Adrenal gland (tissue), 5 donors: Measurements from ENCODE around the gene TOX2.

Experiments used
- POLR2A ChIP-seq, 2 donors: fragments of 450-650 bp; IDR thresholded peaks; one replicate each; pipeline ENCODE4 v1.6.1; 2017; ENCODE audit warnings: antibody characterized with exemption in 2 of 2, mild to moderate bottlenecking in 2 of 2, moderate library complexity in 1 of 2
- TF ChIP-seq, protein P1 (sequence below), 6 experiments: fragments of 450-650 bp in 4 of 6; fragments of 200-600 bp in 2 of 6; sonication (generic) in 1 of 6; IDR thresholded peaks; 1 replicate in 5 of 6; 2 replicates in 1 of 6; pipeline versions ENCODE4 v1.5.1 to v1.8.0; 2016 to 2021; ENCODE audit warnings: antibody characterized with exemption in 6 of 6, mild to moderate bottlenecking in 2 of 6, moderate library complexity in 1 of 6
- donor health status: DM: no; HTN: no; CAD: no.

GRCh38 chr20:44039741-44040140 lies 125.1 kb downstream of the TOX2 start:
- TF ChIP-seq, protein P1, sequence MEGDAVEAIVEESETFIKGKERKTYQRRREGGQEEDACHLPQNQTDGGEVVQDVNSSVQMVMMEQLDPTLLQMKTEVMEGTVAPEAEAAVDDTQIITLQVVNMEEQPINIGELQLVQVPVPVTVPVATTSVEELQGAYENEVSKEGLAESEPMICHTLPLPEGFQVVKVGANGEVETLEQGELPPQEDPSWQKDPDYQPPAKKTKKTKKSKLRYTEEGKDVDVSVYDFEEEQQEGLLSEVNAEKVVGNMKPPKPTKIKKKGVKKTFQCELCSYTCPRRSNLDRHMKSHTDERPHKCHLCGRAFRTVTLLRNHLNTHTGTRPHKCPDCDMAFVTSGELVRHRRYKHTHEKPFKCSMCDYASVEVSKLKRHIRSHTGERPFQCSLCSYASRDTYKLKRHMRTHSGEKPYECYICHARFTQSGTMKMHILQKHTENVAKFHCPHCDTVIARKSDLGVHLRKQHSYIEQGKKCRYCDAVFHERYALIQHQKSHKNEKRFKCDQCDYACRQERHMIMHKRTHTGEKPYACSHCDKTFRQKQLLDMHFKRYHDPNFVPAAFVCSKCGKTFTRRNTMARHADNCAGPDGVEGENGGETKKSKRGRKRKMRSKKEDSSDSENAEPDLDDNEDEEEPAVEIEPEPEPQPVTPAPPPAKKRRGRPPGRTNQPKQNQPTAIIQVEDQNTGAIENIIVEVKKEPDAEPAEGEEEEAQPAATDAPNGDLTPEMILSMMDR (IDR thresholded peaks at IDR 0.05): no peak
- no peak for TF ChIP-seq POLR2A (IDR thresholded peaks at IDR 0.05)
